NB4 (cell line): ENCODE data around the gene SLC16A10.

Experiments used
- MYC ChIP-seq: IDR thresholded peaks from 2 replicates; pipeline ENCODE4 v1.6.1; 2011; ENCODE audit warnings: low read depth, low read length
- POLR2A ChIP-seq: IDR thresholded peaks from 2 replicates; pipeline ENCODE4 v1.6.1; 2011; ENCODE audit warnings: mild to moderate bottlenecking; ENCODE audit not compliant: insufficient read length; ENCODE audit errors: extremely low read depth
- TF ChIP-seq, protein P1 (sequence below): IDR thresholded peaks from one replicate; pipeline ENCODE4 v1.5.1; 2012; ENCODE audit warnings: low read depth, low read length

DNA sequence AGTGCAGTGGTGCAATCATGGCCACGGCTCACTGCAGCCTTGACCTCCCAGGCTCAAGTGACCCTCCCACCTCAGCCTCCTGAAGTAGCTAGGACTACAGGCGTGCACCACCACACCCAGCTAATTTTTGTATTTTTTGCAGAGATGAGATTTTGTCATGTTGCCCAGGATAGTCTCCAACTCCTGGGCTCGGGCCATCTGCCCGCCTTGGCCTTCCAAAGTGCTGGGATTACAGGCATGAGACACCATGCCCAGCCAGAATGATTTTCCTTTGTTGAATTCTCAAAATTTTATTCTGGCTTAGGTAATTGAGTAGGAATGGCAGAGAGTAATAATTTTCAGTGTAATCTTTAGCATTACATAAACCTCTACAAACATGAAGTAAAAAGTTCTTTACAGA, 37.1 kb downstream of the SLC16A10 start:
- TF ChIP-seq, protein P1, sequence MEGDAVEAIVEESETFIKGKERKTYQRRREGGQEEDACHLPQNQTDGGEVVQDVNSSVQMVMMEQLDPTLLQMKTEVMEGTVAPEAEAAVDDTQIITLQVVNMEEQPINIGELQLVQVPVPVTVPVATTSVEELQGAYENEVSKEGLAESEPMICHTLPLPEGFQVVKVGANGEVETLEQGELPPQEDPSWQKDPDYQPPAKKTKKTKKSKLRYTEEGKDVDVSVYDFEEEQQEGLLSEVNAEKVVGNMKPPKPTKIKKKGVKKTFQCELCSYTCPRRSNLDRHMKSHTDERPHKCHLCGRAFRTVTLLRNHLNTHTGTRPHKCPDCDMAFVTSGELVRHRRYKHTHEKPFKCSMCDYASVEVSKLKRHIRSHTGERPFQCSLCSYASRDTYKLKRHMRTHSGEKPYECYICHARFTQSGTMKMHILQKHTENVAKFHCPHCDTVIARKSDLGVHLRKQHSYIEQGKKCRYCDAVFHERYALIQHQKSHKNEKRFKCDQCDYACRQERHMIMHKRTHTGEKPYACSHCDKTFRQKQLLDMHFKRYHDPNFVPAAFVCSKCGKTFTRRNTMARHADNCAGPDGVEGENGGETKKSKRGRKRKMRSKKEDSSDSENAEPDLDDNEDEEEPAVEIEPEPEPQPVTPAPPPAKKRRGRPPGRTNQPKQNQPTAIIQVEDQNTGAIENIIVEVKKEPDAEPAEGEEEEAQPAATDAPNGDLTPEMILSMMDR = no peak
- TF ChIP-seq MYC = no peak
- TF ChIP-seq POLR2A = no peak
